WI38 (cell line): ENCODE results near the gene SPAG8.

ENCODE experiments used
- H3K4me3 ChIP-seq: 2 replicates; pipeline ENCODE4 v1.5.1; 2011; ENCODE audit warnings: low read depth, mild to moderate bottlenecking, control low read depth, low read length
- CTCF ChIP-seq: IDR thresholded peaks from 2 replicates; pipeline ENCODE4 v1.5.1; 2012; ENCODE audit warnings: low read depth, mild to moderate bottlenecking, control low read depth, low read length

SPAG8 gene

GRCh38 chr9:35771534-35771933 is 40.5 kb downstream of the SPAG8 start:
- no peak overlapping the region for H3K4me3 ChIP-seq
- no peak for TF ChIP-seq CTCF

GRCh38 chr9:35771075-35771433 is 41.0 kb downstream of the SPAG8 start:
- no peak overlapping the region for H3K4me3 ChIP-seq
- TF ChIP-seq CTCF = no peak

- no peak overlapping the region for H3K4me3 ChIP-seq
- no peak for TF ChIP-seq CTCF
Measured at GRCh38 chr9:35769763-35770162, 42.3 kb downstream of the SPAG8 start.

- no peak for TF ChIP-seq CTCF
- H3K4me3 ChIP-seq = no peak overlapping the region
Measured at GRCh38 chr9:35767458-35767857, 44.6 kb downstream of the SPAG8 start.

GRCh38 chr9:35766997-35767396 is 45.1 kb downstream of the SPAG8 start:
- H3K4me3 ChIP-seq = no peak overlapping the region
- TF ChIP-seq CTCF = no peak

- no peak for TF ChIP-seq CTCF
Measured at GRCh38 chr9:35763803-35764202, 48.3 kb downstream of the SPAG8 start.

GRCh38 chr9:35763181-35763580 is 48.9 kb downstream of the SPAG8 start:
- TF ChIP-seq CTCF = no peak

More at GRCh38 chr9:35763803-35764202, 48.3 kb downstream of the SPAG8 start:
- H3K4me3 ChIP-seq = no peak overlapping the region

GRCh38 chr9:35760651-35761050 is 51.4 kb downstream of the SPAG8 start:
- TF ChIP-seq CTCF = no peak
- H3K4me3 ChIP-seq = no peak overlapping the region

More at GRCh38 chr9:35763181-35763580, 48.9 kb downstream of the SPAG8 start:
- H3K4me3 ChIP-seq = no peak overlapping the region
